Measurements from ENCODE around the gene C1orf21.

C1orf21 gene

GRCh38 chr1:184449916-184450315, 63.1 kb downstream of the C1orf21 start:
- no peak for DNase-seq (ENCODE audit: low read depth)

- DNase-seq (ENCODE audit: low read depth), result no peak
Measured at GRCh38 chr1:184455786-184456185, 69.0 kb downstream of the C1orf21 start.

- DNase-seq (ENCODE audit: low read depth), result no peak
Measured at GRCh38 chr1:184456189-184456588, 69.4 kb downstream of the C1orf21 start.

GRCh38 chr1:184457500-184457899, 70.7 kb downstream of the C1orf21 start:
- DNase-seq (ENCODE audit: low read depth), result no peak

GRCh38 chr1:184461321-184461720, 74.5 kb downstream of the C1orf21 start:
- no peak for DNase-seq (ENCODE audit: low read depth)

- DNase-seq (ENCODE audit: low read depth), result no peak
Measured at GRCh38 chr1:184462155-184462554, 75.3 kb downstream of the C1orf21 start.

- DNase-seq (ENCODE audit: low read depth), result no peak
Measured at GRCh38 chr1:184462990-184463389, 76.2 kb downstream of the C1orf21 start.

GRCh38 chr1:184463680-184464079, 76.9 kb downstream of the C1orf21 start:
- no peak for DNase-seq (ENCODE audit: low read depth)

- no peak for DNase-seq (ENCODE audit: low read depth)
Measured at GRCh38 chr1:184464757-184465156, 77.9 kb downstream of the C1orf21 start.

- DNase-seq (ENCODE audit: low read depth), result no peak
Measured at GRCh38 chr1:184465489-184466146, 78.8 kb downstream of the C1orf21 start.

GRCh38 chr1:184467295-184467694, 80.5 kb downstream of the C1orf21 start:
- DNase-seq (ENCODE audit: low read depth), result no peak

- DNase-seq (ENCODE audit: low read depth), result no peak
Measured at GRCh38 chr1:184469396-184469795, 82.6 kb downstream of the C1orf21 start.

GRCh38 chr1:184471686-184472085, 84.9 kb downstream of the C1orf21 start:
- DNase-seq (ENCODE audit: low read depth), result no peak

- DNase-seq (ENCODE audit: low read depth), result no peak
Measured at GRCh38 chr1:184472136-184472535, 85.3 kb downstream of the C1orf21 start.

GRCh38 chr1:184473176-184473966, 86.5 kb downstream of the C1orf21 start:
- no peak for DNase-seq (ENCODE audit: low read depth)

- DNase-seq (ENCODE audit: low read depth), result no peak
Measured at GRCh38 chr1:184476187-184476586, 89.4 kb downstream of the C1orf21 start.

GRCh38 chr1:184479435-184480167, 92.8 kb downstream of the C1orf21 start:
- DNase-seq (ENCODE audit: low read depth), result no peak

- no peak for DNase-seq (ENCODE audit: low read depth)
Measured at GRCh38 chr1:184480736-184481135, 93.9 kb downstream of the C1orf21 start.

- DNase-seq (ENCODE audit: low read depth), result no peak
Measured at GRCh38 chr1:184482136-184482535, 95.3 kb downstream of the C1orf21 start.

- peak; percentile 49 for DNase-seq (ENCODE audit: low read depth)
Measured at GRCh38 chr1:184483101-184483683, 96.4 kb downstream of the C1orf21 start.

GRCh38 chr1:184485751-184486723, 99.2 kb downstream of the C1orf21 start:
- DNase-seq (ENCODE audit: low read depth), result no peak

Data from non-pigmented ciliary epithelial cell (primary cell).